GM19043 (cell line): ENCODE results near the gene STK38L.

ENCODE experiments used
- ATAC-seq: cut with Tn5 transposase; IDR thresholded peaks from one replicate; pipeline ENCODE4 v1.9.1; 2021; ENCODE audit warnings: low read depth; ENCODE audit not compliant: unreplicated experiment

STK38L gene

GRCh38 chr12:27340971-27341370, 96.9 kb downstream of the STK38L start:
- ATAC-seq = no peak

- no peak for ATAC-seq
Observed at GRCh38 chr12:27342536-27342935, 98.5 kb downstream of the STK38L start.

- no peak for ATAC-seq
Observed at GRCh38 chr12:27343255-27344000, 99.3 kb downstream of the STK38L start.

- ATAC-seq = no peak
Observed at GRCh38 chr12:27344246-27344645, 100.2 kb downstream of the STK38L start.

- ATAC-seq = no peak
Observed at GRCh38 chr12:27344760-27345159, 100.7 kb downstream of the STK38L start.

GRCh38 chr12:27345376-27345775, 101.3 kb downstream of the STK38L start:
- no peak for ATAC-seq

GRCh38 chr12:27347779-27348178, 103.7 kb downstream of the STK38L start:
- ATAC-seq = no peak

GRCh38 chr12:27351476-27351875, 107.4 kb downstream of the STK38L start:
- ATAC-seq = no peak

GRCh38 chr12:27355486-27355885, 111.4 kb downstream of the STK38L start:
- ATAC-seq = no peak

GRCh38 chr12:27355979-27356378, 111.9 kb downstream of the STK38L start:
- no peak for ATAC-seq

GRCh38 chr12:27359578-27360340, 115.7 kb downstream of the STK38L start:
- no peak for ATAC-seq

- no peak for ATAC-seq
Observed at GRCh38 chr12:27361372-27361771, 117.3 kb downstream of the STK38L start.

GRCh38 chr12:27366621-27367020, 122.5 kb downstream of the STK38L start:
- ATAC-seq = no peak

GRCh38 chr12:27367078-27367477, 123.0 kb downstream of the STK38L start:
- ATAC-seq = no peak
